ENCODE measurements around the gene NPW.

DNA sequence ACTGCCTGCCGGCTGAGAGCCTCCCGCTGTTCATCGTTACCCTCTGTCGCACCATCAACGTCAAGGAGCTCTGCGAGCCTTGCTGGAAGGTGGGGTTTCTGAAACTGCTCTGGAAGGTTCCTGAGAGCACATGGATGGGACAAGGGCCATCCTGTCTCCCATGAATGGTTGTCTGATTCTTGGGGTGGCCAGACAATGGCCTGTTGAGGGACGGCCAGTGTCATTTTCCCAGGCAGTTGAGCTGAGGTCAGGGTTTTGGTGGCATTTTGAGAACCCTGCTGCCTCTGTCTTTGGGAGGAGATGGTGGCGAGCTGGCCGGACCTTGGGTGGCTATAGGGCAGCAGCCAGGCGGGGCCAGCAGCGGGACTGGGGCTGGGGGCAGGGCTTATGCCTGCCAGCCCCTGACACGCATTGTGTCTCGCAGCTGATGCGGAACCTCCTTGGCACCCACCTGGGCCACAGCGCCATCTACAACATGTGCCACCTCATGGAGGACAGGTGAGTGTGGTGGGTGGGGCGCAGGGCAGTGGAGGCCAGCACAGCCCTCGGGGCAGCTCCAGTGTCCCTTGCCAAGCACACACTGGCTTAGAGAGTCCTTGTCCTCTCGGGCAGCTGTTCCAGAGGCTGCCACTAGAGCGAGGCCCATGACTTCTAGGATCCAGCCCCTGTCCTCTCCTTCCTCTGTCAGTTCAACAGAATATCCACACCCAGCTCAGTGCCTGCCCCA is 37.3 kb downstream of the NPW start:
- TF ChIP-seq POLR2A (IDR thresholded peaks at IDR 0.05): no peak
- TF ChIP-seq, protein P1, sequence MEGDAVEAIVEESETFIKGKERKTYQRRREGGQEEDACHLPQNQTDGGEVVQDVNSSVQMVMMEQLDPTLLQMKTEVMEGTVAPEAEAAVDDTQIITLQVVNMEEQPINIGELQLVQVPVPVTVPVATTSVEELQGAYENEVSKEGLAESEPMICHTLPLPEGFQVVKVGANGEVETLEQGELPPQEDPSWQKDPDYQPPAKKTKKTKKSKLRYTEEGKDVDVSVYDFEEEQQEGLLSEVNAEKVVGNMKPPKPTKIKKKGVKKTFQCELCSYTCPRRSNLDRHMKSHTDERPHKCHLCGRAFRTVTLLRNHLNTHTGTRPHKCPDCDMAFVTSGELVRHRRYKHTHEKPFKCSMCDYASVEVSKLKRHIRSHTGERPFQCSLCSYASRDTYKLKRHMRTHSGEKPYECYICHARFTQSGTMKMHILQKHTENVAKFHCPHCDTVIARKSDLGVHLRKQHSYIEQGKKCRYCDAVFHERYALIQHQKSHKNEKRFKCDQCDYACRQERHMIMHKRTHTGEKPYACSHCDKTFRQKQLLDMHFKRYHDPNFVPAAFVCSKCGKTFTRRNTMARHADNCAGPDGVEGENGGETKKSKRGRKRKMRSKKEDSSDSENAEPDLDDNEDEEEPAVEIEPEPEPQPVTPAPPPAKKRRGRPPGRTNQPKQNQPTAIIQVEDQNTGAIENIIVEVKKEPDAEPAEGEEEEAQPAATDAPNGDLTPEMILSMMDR (IDR thresholded peaks at IDR 0.05): no peak
